Hepatocyte (in vitro differentiated cells): ENCODE results near the gene IGIP.

Source experiments
- CTCF ChIP-seq: fragments of 200-600 bp; sonication (generic); IDR thresholded peaks from 2 replicates; pipeline ENCODE4 v1.5.1; 2016; ENCODE audit warnings: antibody characterized with exemption, mild to moderate bottlenecking; ENCODE audit not compliant: poor library complexity
- EZH2 ChIP-seq: fragments of 200-600 bp; sonication (generic); IDR thresholded peaks from 2 replicates; pipeline ENCODE4 v1.6.1; 2016; ENCODE audit warnings: antibody characterized with exemption, mild to moderate bottlenecking, borderline replicate concordance

GRCh38 chr5:140116716-140117115, 9.0 kb upstream of the IGIP start:
- no peak for TF ChIP-seq CTCF
- no peak for TF ChIP-seq EZH2
